22Rv1 (cell line): ENCODE data around the gene STK40.

Source experiments
- ZFX ChIP-seq: fragments of 450-650 bp; IDR thresholded peaks from 2 replicates; pipeline ENCODE4 v1.6.1; 2017; ENCODE audit warnings: antibody characterized with exemption, borderline replicate concordance
- TF ChIP-seq, protein P1 (sequence below): fragments of 450-650 bp; IDR thresholded peaks from 2 replicates; pipeline ENCODE4 v1.5.1; 2017; ENCODE audit warnings: mild to moderate bottlenecking

GRCh38 chr1:36433102-36433501, 47.4 kb upstream of the STK40 start:
- TF ChIP-seq, protein P1, sequence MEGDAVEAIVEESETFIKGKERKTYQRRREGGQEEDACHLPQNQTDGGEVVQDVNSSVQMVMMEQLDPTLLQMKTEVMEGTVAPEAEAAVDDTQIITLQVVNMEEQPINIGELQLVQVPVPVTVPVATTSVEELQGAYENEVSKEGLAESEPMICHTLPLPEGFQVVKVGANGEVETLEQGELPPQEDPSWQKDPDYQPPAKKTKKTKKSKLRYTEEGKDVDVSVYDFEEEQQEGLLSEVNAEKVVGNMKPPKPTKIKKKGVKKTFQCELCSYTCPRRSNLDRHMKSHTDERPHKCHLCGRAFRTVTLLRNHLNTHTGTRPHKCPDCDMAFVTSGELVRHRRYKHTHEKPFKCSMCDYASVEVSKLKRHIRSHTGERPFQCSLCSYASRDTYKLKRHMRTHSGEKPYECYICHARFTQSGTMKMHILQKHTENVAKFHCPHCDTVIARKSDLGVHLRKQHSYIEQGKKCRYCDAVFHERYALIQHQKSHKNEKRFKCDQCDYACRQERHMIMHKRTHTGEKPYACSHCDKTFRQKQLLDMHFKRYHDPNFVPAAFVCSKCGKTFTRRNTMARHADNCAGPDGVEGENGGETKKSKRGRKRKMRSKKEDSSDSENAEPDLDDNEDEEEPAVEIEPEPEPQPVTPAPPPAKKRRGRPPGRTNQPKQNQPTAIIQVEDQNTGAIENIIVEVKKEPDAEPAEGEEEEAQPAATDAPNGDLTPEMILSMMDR = no peak
- TF ChIP-seq ZFX = no peak
